A549 (cell line): Measurements from ENCODE around the gene STX8. TPM values are rescaled to one million over a fixed set of nuclear protein-coding genes. Genes with fewer than 3 reads are reported as not detected.

Experiments used
- ATAC-seq, 2 experiments: fragments of 200-7000 bp in 1 of 2; fragments of >200 bp in 1 of 2; cut with Nextera tagmentation in 1 of 2; cut with Tn5 transposase in 1 of 2; 3 replicates each; pipeline versions ENCODE4 v1.8.0 to v1.9.1; 2018 to 2020; ENCODE audit warnings: mild to moderate bottlenecking in 1 of 2, moderate library complexity in 1 of 2
- CTCF ChIA-PET: fragments of 300-600 bp; sonication (Branson Sonifier 250); formaldehyde crosslinking; extraction: SDS; loops from one replicate; lab custom pipeline; 2021; ENCODE audit warnings: antibody characterized with exemption, inconsistent platforms; lab: Yijun Ruan, JAX
- POLR2A ChIA-PET: fragments of 350-600 bp; formaldehyde crosslinking; extraction: SDS; loops from one replicate; lab custom pipeline; 2021; ENCODE audit warnings: antibody characterized with exemption, inconsistent platforms; lab: Yijun Ruan, JAX
- DNase-seq, 2 experiments: peaks; one replicate each; pipeline versions ENCODE4 v3.0.0 to v3.0.0-alpha.2; 2011 to 2016; ENCODE audit warnings: low read depth in 1 of 2, low spot score in 1 of 2
- FAIRE-seq: peaks from 2 replicates; lab custom pipeline; 2011; peaks lifted over from hg19 to GRCh38; lab: Jason Lieb, UNC
- H3K27ac ChIP-seq, 2 experiments: fragments of >200 bp; sonication (Bioruptor Twin); formaldehyde crosslinking; 3 replicates each; pipeline ENCODE4 v1.5.1; 2016 to 2017
- H3K4me1 ChIP-seq: fragments of >200 bp; sonication (Bioruptor Twin); formaldehyde crosslinking; 3 replicates; pipeline ENCODE4 v1.6.1; 2016
- H3K4me2 ChIP-seq: fragments of >200 bp; sonication (Bioruptor Twin); formaldehyde crosslinking; 3 replicates; pipeline ENCODE4 v1.6.1; 2016
- H3K4me3 ChIP-seq: fragments of >200 bp; sonication (Bioruptor Twin); formaldehyde crosslinking; 3 replicates; pipeline ENCODE4 v1.5.1; 2016
- H3K9me3 ChIP-seq: fragments of >200 bp; sonication (Bioruptor Twin); formaldehyde crosslinking; 3 replicates; pipeline ENCODE4 v1.6.1; 2016
- BHLHE40 ChIP-seq: IDR thresholded peaks from 2 replicates; pipeline ENCODE4 v1.6.1; 2012; ENCODE audit warnings: low read depth, low read length, inconsistent platforms
- CBX2 ChIP-seq: fragments of 200-600 bp; sonication (generic); IDR thresholded peaks from 2 replicates; pipeline ENCODE4 v1.6.1; 2016; ENCODE audit warnings: low read depth, mild to moderate bottlenecking, borderline replicate concordance
- CHD2 ChIP-seq: fragments of 150-350 bp; IDR thresholded peaks from 2 replicates; pipeline ENCODE4 v1.6.1; 2014; ENCODE audit warnings: low read length; ENCODE audit not compliant: partially characterized antibody
- CHD4 ChIP-seq: fragments of 200-600 bp; sonication (generic); IDR thresholded peaks from 2 replicates; pipeline ENCODE4 v1.6.1; 2016; ENCODE audit warnings: antibody characterized with exemption, mild to moderate bottlenecking, borderline replicate concordance
- EHF ChIP-seq: fragments of 250-450 bp; sonication (Bioruptor Pico); IDR thresholded peaks from 2 replicates; pipeline ENCODE4 v1.5.0; 2020; ENCODE audit warnings: mild to moderate bottlenecking
- FOSB ChIP-seq: fragments of 250-450 bp; sonication (Bioruptor Pico); IDR thresholded peaks from 2 replicates; pipeline ENCODE4 v1.5.0; 2020; ENCODE audit warnings: mild to moderate bottlenecking, moderate library complexity
- FOXS1 ChIP-seq: fragments of 250-450 bp; sonication (Bioruptor Pico); IDR thresholded peaks from 2 replicates; pipeline ENCODE4 v1.5.0; 2020; ENCODE audit warnings: mild to moderate bottlenecking, moderate library complexity
- HDAC2 ChIP-seq: fragments of 200-600 bp; sonication (generic); IDR thresholded peaks from 2 replicates; pipeline ENCODE4 v1.6.1; 2016
- HEYL ChIP-seq: fragments of 250-450 bp; sonication (Bioruptor Pico); IDR thresholded peaks from 2 replicates; pipeline ENCODE4 v1.8.0; 2021; ENCODE audit warnings: mild to moderate bottlenecking, moderate library complexity
- HOXA7 ChIP-seq: fragments of 250-450 bp; sonication (Bioruptor Pico); IDR thresholded peaks from 2 replicates; pipeline ENCODE4 v1.5.0; 2020; ENCODE audit warnings: mild to moderate bottlenecking, moderate library complexity
- JUNB ChIP-seq: fragments of >200 bp; sonication (Bioruptor Twin); formaldehyde crosslinking; IDR thresholded peaks from 2 replicates; pipeline ENCODE4 v1.6.1; 2016
- KDM1A ChIP-seq: fragments of 200-600 bp; sonication (generic); IDR thresholded peaks from 2 replicates; pipeline ENCODE4 v1.6.1; 2016; ENCODE audit warnings: low read depth, mild to moderate bottlenecking
- KDM5A ChIP-seq: fragments of 200-600 bp; sonication (generic); IDR thresholded peaks from 2 replicates; pipeline ENCODE4 v1.6.1; 2016; ENCODE audit warnings: antibody characterized with exemption, mild to moderate bottlenecking
- MAFK ChIP-seq: fragments of 450-650 bp; IDR thresholded peaks from 2 replicates; pipeline ENCODE4 v1.6.1; 2014; ENCODE audit not compliant: partially characterized antibody
- MYC ChIP-seq: IDR thresholded peaks from 2 replicates; pipeline ENCODE4 v1.6.1; 2012; ENCODE audit warnings: mild to moderate bottlenecking, inconsistent platforms, low read length, improper control_type of control experiment, borderline replicate concordance
- NFE2L2 ChIP-seq: fragments of 150-350 bp; conservative IDR thresholded peaks from 2 replicates; pipeline ENCODE4 v1.6.1; 2014; ENCODE audit warnings: low read length
- POLR2A ChIP-seq: IDR thresholded peaks from 2 replicates; pipeline ENCODE4 v1.6.1; 2012; ENCODE audit warnings: mild to moderate bottlenecking, low read length
- POLR2AphosphoS2 ChIP-seq: conservative IDR thresholded peaks from 2 replicates; pipeline ENCODE4 v1.6.1; 2012; ENCODE audit warnings: low read length, improper control_type of control experiment, inconsistent platforms
- RARB ChIP-seq: fragments of 250-450 bp; sonication (Bioruptor Pico); IDR thresholded peaks from 2 replicates; pipeline ENCODE4 v1.8.0; 2021; ENCODE audit warnings: mild to moderate bottlenecking, moderate library complexity
- RCOR1 ChIP-seq: fragments of 150-350 bp; IDR thresholded peaks from 2 replicates; pipeline ENCODE4 v1.6.1; 2014; ENCODE audit warnings: antibody characterized with exemption, low read length, low read depth
- RFX5 ChIP-seq: fragments of 450-650 bp; IDR thresholded peaks from 2 replicates; pipeline ENCODE4 v1.7.1; 2014; ENCODE audit warnings: antibody characterized with exemption, mild to moderate bottlenecking, moderate library complexity
- RNF2 ChIP-seq: fragments of 200-600 bp; sonication (generic); IDR thresholded peaks from 2 replicates; pipeline ENCODE4 v1.6.1; 2016; ENCODE audit warnings: low read depth, mild to moderate bottlenecking, antibody characterized with exemption, moderate library complexity, borderline replicate concordance
- SMC3 ChIP-seq: fragments of >200 bp; sonication (Bioruptor Twin); formaldehyde crosslinking; IDR thresholded peaks from 3 replicates; pipeline ENCODE4 v1.6.1; 2018; ENCODE audit warnings: inconsistent platforms
- SREBF2 ChIP-seq: fragments of 450-650 bp; IDR thresholded peaks from 2 replicates; pipeline ENCODE4 v1.6.1; 2014; ENCODE audit warnings: mild to moderate bottlenecking, moderate library complexity
- TFCP2L1 ChIP-seq: fragments of 250-450 bp; sonication (Bioruptor Pico); IDR thresholded peaks from 2 replicates; pipeline ENCODE4 v1.5.0; 2021; ENCODE audit warnings: mild to moderate bottlenecking
- TP53 ChIP-seq: fragments of 250-450 bp; sonication (Bioruptor Pico); IDR thresholded peaks from 2 replicates; pipeline ENCODE4 v1.5.0; 2021; ENCODE audit warnings: mild to moderate bottlenecking, moderate library complexity
- ZC3H11A ChIP-seq: fragments of 450-650 bp; IDR thresholded peaks from 2 replicates; pipeline ENCODE4 v1.6.1; 2014; ENCODE audit warnings: antibody characterized with exemption, mild to moderate bottlenecking
- ZSCAN20 ChIP-seq: fragments of 250-450 bp; sonication (Bioruptor Pico); IDR thresholded peaks from 2 replicates; pipeline ENCODE4 v1.8.0; 2022; ENCODE audit warnings: mild to moderate bottlenecking, moderate library complexity
- WGBS: methylation state at CpG from one replicate; pipeline ENCODE4 v1.1.6; 2017; ENCODE audit errors: missing lambda C conversion rate; 5-methylcytosine and 5-hydroxymethylcytosine counted together
- polyA plus RNA-seq, 4 experiments: library from polyadenylated mRNA; depleted of rRNA in 3 of 4; stranded (reverse); fragments of >200 nt; fragmentation: RNase III in 1 of 4; extraction: RNeasy Plus Mini Kit Qiagen cat#74134 plus additional on column Dnase treatment in 1 of 4; gene quantifications; 2 replicates in 3 of 4; 3 replicates in 1 of 4; pipeline ENCODE4 v1.2.3, GENCODE V29; 2011 to 2017
- TF ChIP-seq, protein P1 (sequence below): fragments of >200 bp; sonication (Bioruptor Twin); formaldehyde crosslinking; IDR thresholded peaks from 3 replicates; pipeline ENCODE4 v1.5.1; 2016
- TF ChIP-seq, protein P2 (sequence below): fragments of >200 bp; sonication (Bioruptor Twin); formaldehyde crosslinking; IDR thresholded peaks from 2 replicates; pipeline ENCODE4 v1.6.1; 2016
- TF ChIP-seq, protein P3 (sequence below): IDR thresholded peaks from 2 replicates; pipeline ENCODE4 v1.6.1; 2012
- TF ChIP-seq, protein P4 (sequence below): IDR thresholded peaks from 2 replicates; pipeline ENCODE4 v1.6.1; 2012; ENCODE audit warnings: low read depth, borderline replicate concordance
- TF ChIP-seq, protein P5 (sequence below): IDR thresholded peaks from 2 replicates; pipeline ENCODE4 v1.6.1; 2012

STX8 gene
- polyA plus RNA-seq, 2 of the 4 experiments (the other 2 are of a cell fraction): 93.6 to 168 TPM

DNA sequence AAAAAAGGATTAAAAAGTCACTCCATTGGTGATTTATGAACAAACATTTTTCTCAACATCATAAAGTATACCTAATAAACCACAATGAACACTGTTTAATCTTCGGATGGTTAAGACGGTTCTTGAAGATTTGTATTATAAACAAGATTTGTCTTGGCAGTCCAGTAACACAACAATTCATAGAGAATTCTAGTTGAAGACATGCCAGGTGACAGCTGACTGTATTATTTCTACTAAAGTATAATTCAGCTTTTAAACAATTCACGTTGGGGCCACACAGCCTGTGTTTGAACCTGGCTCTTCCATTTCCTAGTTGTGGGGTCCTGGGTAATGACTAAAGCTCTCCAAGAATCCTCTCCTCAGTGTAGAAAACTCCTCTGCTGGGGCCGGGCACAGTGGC is 22.0 kb downstream of the STX8 start:
- no peak for TF ChIP-seq TP53 (CRISPR knock-in tag)
- no peak for TF ChIP-seq BHLHE40
- TF ChIP-seq, protein P1, sequence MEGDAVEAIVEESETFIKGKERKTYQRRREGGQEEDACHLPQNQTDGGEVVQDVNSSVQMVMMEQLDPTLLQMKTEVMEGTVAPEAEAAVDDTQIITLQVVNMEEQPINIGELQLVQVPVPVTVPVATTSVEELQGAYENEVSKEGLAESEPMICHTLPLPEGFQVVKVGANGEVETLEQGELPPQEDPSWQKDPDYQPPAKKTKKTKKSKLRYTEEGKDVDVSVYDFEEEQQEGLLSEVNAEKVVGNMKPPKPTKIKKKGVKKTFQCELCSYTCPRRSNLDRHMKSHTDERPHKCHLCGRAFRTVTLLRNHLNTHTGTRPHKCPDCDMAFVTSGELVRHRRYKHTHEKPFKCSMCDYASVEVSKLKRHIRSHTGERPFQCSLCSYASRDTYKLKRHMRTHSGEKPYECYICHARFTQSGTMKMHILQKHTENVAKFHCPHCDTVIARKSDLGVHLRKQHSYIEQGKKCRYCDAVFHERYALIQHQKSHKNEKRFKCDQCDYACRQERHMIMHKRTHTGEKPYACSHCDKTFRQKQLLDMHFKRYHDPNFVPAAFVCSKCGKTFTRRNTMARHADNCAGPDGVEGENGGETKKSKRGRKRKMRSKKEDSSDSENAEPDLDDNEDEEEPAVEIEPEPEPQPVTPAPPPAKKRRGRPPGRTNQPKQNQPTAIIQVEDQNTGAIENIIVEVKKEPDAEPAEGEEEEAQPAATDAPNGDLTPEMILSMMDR: no peak
- no peak for TF ChIP-seq HOXA7 (CRISPR knock-in tag)
- TF ChIP-seq FOSB (CRISPR knock-in tag): no peak
- no peak for TF ChIP-seq EHF (CRISPR knock-in tag)
- TF ChIP-seq MYC: no peak
- no peak for TF ChIP-seq ZC3H11A
- TF ChIP-seq CHD2: no peak
- TF ChIP-seq SREBF2: no peak
- TF ChIP-seq TFCP2L1 (CRISPR knock-in tag): no peak
- no peak for TF ChIP-seq NFE2L2
- TF ChIP-seq SMC3: no peak
- no peak for TF ChIP-seq MAFK
- TF ChIP-seq JUNB: no peak
- TF ChIP-seq KDM1A: no peak
- TF ChIP-seq RFX5: no peak
- TF ChIP-seq, protein P2, sequence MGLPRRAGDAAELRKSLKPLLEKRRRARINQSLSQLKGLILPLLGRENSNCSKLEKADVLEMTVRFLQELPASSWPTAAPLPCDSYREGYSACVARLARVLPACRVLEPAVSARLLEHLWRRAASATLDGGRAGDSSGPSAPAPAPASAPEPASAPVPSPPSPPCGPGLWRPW: no peak
- no peak for TF ChIP-seq KDM5A
- DNase-seq (no peak), ATAC-seq (no peak), FAIRE-seq (peak; percentile 81)
- ChIA-PET CTCF (interaction anchor here (1.0 to 3.8 kb wide), 9 partner anchors 13 to 665 kb away, joined by 3 to 18 read pairs (median 4); no protein-coding TSS in a partner anchor), POLR2A (no interaction called here)
- Histone ChIP-seq H3K4me1 (no peaks in the 10 kb centered on the region), H3K4me3 (no peak overlapping the region), H3K9me3 (no peaks in the 10 kb centered on the region), H3K27ac (no peak overlapping the region), H3K4me2 (no peak overlapping the region)
- 91% methylated on average over 4 of the region's 4 CpGs for WGBS

DNA sequence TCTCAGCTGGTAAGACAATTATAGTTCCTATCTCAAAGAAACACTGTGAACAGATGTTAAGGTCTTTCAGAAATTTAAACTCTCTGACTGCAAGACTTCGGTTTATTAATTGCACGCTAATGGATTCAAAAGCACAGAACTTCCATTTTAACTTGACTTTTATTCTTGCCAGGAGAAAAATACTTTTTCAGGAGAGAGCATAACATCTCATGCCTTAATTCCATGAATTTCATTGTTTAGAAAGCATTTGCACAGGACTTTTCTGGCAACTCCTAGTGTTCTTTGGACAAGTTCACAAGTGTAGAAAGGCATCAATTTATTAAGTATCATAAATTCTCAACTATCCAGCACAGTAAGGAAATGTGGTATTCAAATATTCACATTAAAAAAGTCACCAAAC is 22.4 kb downstream of the STX8 start:
- ChIA-PET CTCF (interaction anchor here (1.0 to 3.8 kb wide), 3 partner anchors 12 to 151 kb away, joined by 3 to 18 read pairs (median 9); no protein-coding TSS in a partner anchor), POLR2A (no interaction called here)
- Histone ChIP-seq H3K27ac (no peak overlapping the region), H3K4me3 (no peak overlapping the region), H3K9me3 (no peaks in the 10 kb centered on the region), H3K4me1 (no peaks in the 10 kb centered on the region), H3K4me2 (no peak overlapping the region)
- WGBS: 94% methylated on average over 2 of the region's 2 CpGs
- no peak for ATAC-seq
- TF ChIP-seq JUNB (no peak), RCOR1 (no peak), POLR2A (no peak), CHD4 (no peak), FOXS1 (CRISPR knock-in tag) (no peak), FOSB (CRISPR knock-in tag) (no peak), SREBF2 (no peak), SMC3 (no peak), RARB (CRISPR knock-in tag) (no peak), ZSCAN20 (CRISPR knock-in tag) (no peak), POLR2AphosphoS2 (no peak), HDAC2 (no peak), EHF (CRISPR knock-in tag) (no peak), NFE2L2 (no peak), HEYL (CRISPR knock-in tag) (no peak), CBX2 (no peak), RNF2 (no peak)
- TF ChIP-seq, protein P3, sequence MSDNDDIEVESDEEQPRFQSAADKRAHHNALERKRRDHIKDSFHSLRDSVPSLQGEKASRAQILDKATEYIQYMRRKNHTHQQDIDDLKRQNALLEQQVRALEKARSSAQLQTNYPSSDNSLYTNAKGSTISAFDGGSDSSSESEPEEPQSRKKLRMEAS: no peak
- TF ChIP-seq, protein P4, sequence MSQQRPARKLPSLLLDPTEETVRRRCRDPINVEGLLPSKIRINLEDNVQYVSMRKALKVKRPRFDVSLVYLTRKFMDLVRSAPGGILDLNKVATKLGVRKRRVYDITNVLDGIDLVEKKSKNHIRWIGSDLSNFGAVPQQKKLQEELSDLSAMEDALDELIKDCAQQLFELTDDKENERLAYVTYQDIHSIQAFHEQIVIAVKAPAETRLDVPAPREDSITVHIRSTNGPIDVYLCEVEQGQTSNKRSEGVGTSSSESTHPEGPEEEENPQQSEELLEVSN: no peak
- TF ChIP-seq, protein P5, sequence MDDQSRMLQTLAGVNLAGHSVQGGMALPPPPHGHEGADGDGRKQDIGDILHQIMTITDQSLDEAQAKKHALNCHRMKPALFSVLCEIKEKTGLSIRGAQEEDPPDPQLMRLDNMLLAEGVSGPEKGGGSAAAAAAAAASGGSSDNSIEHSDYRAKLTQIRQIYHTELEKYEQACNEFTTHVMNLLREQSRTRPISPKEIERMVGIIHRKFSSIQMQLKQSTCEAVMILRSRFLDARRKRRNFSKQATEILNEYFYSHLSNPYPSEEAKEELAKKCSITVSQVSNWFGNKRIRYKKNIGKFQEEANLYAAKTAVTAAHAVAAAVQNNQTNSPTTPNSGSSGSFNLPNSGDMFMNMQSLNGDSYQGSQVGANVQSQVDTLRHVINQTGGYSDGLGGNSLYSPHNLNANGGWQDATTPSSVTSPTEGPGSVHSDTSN: no peak
- peak; percentile 18 for FAIRE-seq
- no peak for DNase-seq
